Cardiac muscle cell (in vitro differentiated cells and primary cell): ENCODE results near the gene INO80C. TPM values are rescaled to one million over a fixed set of nuclear protein-coding genes. Genes with fewer than 3 reads are reported as not detected.

Experiments
- DNase-seq, 2 donors: peaks; one replicate each; pipeline versions ENCODE4 v3.0.0 to v3.0.0-alpha.2; 2010 to 2017; ENCODE audit warnings: low read depth in 1 of 2, low spot score in 1 of 2
- H3K27ac ChIP-seq: fragments of 200-600 bp; sonication (generic); 2 replicates; pipeline ENCODE4 v1.5.1; 2016
- H3K27me3 ChIP-seq: fragments of 200-600 bp; sonication (generic); 2 replicates; pipeline ENCODE4 v1.6.0; 2016; ENCODE audit warnings: control low read depth
- H3K36me3 ChIP-seq: fragments of 200-600 bp; sonication (generic); 2 replicates; pipeline ENCODE4 v1.5.1; 2016; ENCODE audit warnings: control low read depth
- H3K4me1 ChIP-seq: fragments of 200-600 bp; sonication (generic); 2 replicates; pipeline ENCODE4 v1.8.1; 2017; ENCODE audit warnings: low read depth, mild to moderate bottlenecking, mixed run types
- H3K4me3 ChIP-seq: fragments of 200-600 bp; sonication (generic); 2 replicates; pipeline ENCODE4 v1.5.1; 2016; ENCODE audit warnings: mild to moderate bottlenecking
- H3K9me3 ChIP-seq: fragments of 200-600 bp; sonication (generic); 2 replicates; pipeline ENCODE4 v1.5.1; 2017; ENCODE audit warnings: low read depth, mild to moderate bottlenecking, control low read depth
- polyA plus RNA-seq: library from polyadenylated mRNA; unstranded; fragments of >200 nt; fragmentation: Nextera tagmentation; extraction: Ambion mirVana; gene quantifications from 2 replicates; pipeline ENCODE4 v1.2.1, GENCODE V29; 2016
- total RNA-seq: library from RNA; depleted of rRNA; stranded (reverse); fragments of >200 nt; gene quantifications from 2 replicates; pipeline ENCODE4 v1.2.3, GENCODE V29; 2016
- TF ChIP-seq, protein P1 (sequence below): IDR thresholded peaks from 2 replicates; pipeline ENCODE4 v1.5.1; 2012; ENCODE audit warnings: low read depth, mild to moderate bottlenecking, low read length

INO80C gene
- total and polyA plus RNA-seq, 2 experiments from 2014 or later = 13.5 to 27.8 TPM

DNA sequence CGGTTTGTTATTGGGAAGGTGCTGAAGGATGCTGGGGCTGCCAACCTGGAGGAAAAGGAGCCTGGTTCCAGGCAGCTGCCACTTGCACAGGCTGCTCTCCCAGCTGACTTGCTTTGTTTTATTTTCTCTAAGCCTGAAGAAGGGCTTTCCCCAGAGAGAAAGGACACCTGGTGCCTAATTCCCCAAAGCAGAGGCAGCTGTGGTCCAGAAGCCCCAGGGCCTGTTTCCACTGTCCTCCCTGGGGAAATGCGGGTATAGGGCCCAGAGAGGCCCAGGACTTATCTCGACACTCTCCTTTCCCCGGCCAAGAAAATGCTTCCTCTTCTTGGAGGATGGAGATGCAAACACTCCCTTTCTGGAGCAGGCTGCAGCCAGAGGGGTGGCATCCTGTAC, 30.1 kb downstream of the INO80C start:
- no peak for DNase-seq

GRCh38 chr18:35466815-35467623, 30.7 kb downstream of the INO80C start:
- Histone ChIP-seq H3K9me3 (no peaks in the 10 kb centered on the region), H3K27me3 (no peaks in the 10 kb centered on the region), H3K4me1 (no peaks in the 10 kb centered on the region), H3K27ac (no peak overlapping the region), H3K36me3 (no peaks in the 10 kb centered on the region), H3K4me3 (no peak overlapping the region)
- DNase-seq = peak in 1 of 2 donors; percentile 53
- TF ChIP-seq, protein P1, sequence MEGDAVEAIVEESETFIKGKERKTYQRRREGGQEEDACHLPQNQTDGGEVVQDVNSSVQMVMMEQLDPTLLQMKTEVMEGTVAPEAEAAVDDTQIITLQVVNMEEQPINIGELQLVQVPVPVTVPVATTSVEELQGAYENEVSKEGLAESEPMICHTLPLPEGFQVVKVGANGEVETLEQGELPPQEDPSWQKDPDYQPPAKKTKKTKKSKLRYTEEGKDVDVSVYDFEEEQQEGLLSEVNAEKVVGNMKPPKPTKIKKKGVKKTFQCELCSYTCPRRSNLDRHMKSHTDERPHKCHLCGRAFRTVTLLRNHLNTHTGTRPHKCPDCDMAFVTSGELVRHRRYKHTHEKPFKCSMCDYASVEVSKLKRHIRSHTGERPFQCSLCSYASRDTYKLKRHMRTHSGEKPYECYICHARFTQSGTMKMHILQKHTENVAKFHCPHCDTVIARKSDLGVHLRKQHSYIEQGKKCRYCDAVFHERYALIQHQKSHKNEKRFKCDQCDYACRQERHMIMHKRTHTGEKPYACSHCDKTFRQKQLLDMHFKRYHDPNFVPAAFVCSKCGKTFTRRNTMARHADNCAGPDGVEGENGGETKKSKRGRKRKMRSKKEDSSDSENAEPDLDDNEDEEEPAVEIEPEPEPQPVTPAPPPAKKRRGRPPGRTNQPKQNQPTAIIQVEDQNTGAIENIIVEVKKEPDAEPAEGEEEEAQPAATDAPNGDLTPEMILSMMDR = no peak

More for the DNA sequence above, 30.1 kb downstream of the INO80C start:
- H3K9me3 ChIP-seq = no peaks in the 10 kb centered on the region
- no peak overlapping the region for H3K27ac ChIP-seq
- H3K4me3 ChIP-seq = no peak overlapping the region
- no peaks in the 10 kb centered on the region for H3K36me3 ChIP-seq
- H3K4me1 ChIP-seq = no peaks in the 10 kb centered on the region
- no peaks in the 10 kb centered on the region for H3K27me3 ChIP-seq
- TF ChIP-seq, protein P1 = no peak

GRCh38 chr18:35466334-35466733, 31.4 kb downstream of the INO80C start:
- no peaks in the 10 kb centered on the region for H3K27me3 ChIP-seq
- no peak overlapping the region for H3K4me3 ChIP-seq
- H3K4me1 ChIP-seq = no peaks in the 10 kb centered on the region
- H3K36me3 ChIP-seq = no peaks in the 10 kb centered on the region
- TF ChIP-seq, protein P1 = no peak
- no peaks in the 10 kb centered on the region for H3K9me3 ChIP-seq
- no peak for DNase-seq
- no peak overlapping the region for H3K27ac ChIP-seq

GRCh38 chr18:35465329-35465728, 32.4 kb downstream of the INO80C start:
- no peak overlapping the region for H3K27ac ChIP-seq
- H3K27me3 ChIP-seq = no peaks in the 10 kb centered on the region
- no peaks in the 10 kb centered on the region for H3K36me3 ChIP-seq
- H3K4me3 ChIP-seq = no peak overlapping the region
- H3K4me1 ChIP-seq = no peaks in the 10 kb centered on the region
- no peaks in the 10 kb centered on the region for H3K9me3 ChIP-seq
- TF ChIP-seq, protein P1 = no peak
- no peak for DNase-seq

DNA sequence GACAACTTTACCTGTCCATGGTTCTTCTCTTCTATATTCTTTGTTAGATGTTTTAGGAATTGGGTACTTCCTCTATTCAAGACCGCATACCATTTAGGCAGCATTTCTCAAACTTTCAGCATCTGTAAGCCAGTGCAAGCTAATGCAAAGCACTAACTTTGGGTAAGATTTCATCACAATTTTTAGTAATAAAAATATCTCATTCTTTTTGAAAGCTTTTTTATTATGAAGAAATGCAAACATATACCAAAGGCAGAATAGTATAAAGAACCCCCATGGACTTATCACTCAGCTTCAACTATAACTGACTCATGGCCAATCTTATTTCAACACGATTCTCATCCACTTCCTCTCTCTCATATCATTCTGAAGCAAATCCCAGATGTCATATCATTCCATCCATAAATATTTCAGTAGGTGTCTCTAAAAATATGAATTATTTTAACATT, 32.9 kb downstream of the INO80C start:
- Histone ChIP-seq H3K27ac (no peak overlapping the region), H3K4me3 (no peak overlapping the region), H3K9me3 (no peaks in the 10 kb centered on the region), H3K27me3 (no peaks in the 10 kb centered on the region), H3K4me1 (no peaks in the 10 kb centered on the region), H3K36me3 (no peaks in the 10 kb centered on the region)
- TF ChIP-seq, protein P1 = no peak
- DNase-seq = no peak
